HAP-1 (cell line): ENCODE measurements around the gene POC1A.

Experiments
- DNase-seq, 2 experiments: peaks; one replicate each; pipeline ENCODE4 v3.0.0-alpha.2; 2016 to 2020; ENCODE audit warnings: low spot score in 2 of 2
- H3K27me3 ChIP-seq: fragments of 250-450 bp; sonication (Bioruptor Pico); 2 replicates; pipeline ENCODE4 v1.5.1; 2020; ENCODE audit warnings: low read depth, mild to moderate bottlenecking, moderate library complexity
- H3K36me3 ChIP-seq: fragments of 250-450 bp; sonication (Bioruptor Pico); replicated peaks from 2 replicates; pipeline ENCODE4 v1.5.1; 2020; ENCODE audit warnings: mild to moderate bottlenecking
- H3K4me1 ChIP-seq: fragments of 250-450 bp; sonication (Bioruptor Pico); 2 replicates; pipeline ENCODE4 v1.5.1; 2020; ENCODE audit warnings: mild to moderate bottlenecking
- H3K4me3 ChIP-seq: fragments of 250-450 bp; sonication (Bioruptor Pico); 2 replicates; pipeline ENCODE4 v1.5.1; 2020; ENCODE audit warnings: mild to moderate bottlenecking, moderate library complexity
- H3K9me3 ChIP-seq: fragments of 250-450 bp; sonication (Bioruptor Pico); 2 replicates; pipeline ENCODE4 v1.5.1; 2020; ENCODE audit warnings: mild to moderate bottlenecking, moderate library complexity
- in situ Hi-C: fragments of 300-500 bp; cut with MboI; formaldehyde crosslinking; loops from 3 replicates; pipeline ENCODE4 v1.14.3; 2020; ENCODE audit warnings: low sequenced_read_pairs, inconsistent platforms, mixed read lengths

Gene POC1A

DNA sequence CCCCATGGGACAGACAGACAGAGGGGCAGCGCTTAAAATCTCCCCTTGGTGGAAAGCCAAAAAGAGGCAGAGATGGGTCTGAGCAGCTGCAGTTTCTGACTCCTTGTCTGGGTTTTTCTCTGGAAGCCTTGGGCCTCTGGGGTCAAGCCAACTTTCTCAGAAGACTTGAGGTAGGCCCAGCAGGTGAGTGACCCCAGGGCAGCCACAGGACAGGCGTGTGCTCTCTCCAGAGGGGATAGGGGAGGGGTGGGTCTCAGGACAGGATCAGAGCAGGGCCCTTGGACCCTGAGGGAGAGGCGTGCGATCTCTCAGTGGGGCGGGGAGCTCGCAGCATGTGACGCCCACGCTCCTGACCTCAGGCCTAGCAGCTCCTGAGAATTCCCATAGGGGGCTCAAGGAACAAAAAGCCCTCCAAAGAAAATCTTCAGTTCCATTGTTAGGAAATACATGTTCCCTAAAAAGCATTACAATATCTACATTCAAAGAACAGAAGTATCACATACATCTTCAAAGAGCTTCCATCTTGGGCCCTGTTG lies 63.2 kb downstream of the POC1A start:
- Histone ChIP-seq H3K4me1 (no peaks in the 10 kb centered on the region), H3K27me3 (no peaks in the 10 kb centered on the region), H3K9me3 (no peaks in the 10 kb centered on the region), H3K36me3 (peaks cover 21% of the 10 kb centered on the region), H3K4me3 (no peak overlapping the region)
- DNase-seq, result peak in 1 of 2 experiments; percentile 27
- in situ Hi-C loops, result no loop called here

DNA sequence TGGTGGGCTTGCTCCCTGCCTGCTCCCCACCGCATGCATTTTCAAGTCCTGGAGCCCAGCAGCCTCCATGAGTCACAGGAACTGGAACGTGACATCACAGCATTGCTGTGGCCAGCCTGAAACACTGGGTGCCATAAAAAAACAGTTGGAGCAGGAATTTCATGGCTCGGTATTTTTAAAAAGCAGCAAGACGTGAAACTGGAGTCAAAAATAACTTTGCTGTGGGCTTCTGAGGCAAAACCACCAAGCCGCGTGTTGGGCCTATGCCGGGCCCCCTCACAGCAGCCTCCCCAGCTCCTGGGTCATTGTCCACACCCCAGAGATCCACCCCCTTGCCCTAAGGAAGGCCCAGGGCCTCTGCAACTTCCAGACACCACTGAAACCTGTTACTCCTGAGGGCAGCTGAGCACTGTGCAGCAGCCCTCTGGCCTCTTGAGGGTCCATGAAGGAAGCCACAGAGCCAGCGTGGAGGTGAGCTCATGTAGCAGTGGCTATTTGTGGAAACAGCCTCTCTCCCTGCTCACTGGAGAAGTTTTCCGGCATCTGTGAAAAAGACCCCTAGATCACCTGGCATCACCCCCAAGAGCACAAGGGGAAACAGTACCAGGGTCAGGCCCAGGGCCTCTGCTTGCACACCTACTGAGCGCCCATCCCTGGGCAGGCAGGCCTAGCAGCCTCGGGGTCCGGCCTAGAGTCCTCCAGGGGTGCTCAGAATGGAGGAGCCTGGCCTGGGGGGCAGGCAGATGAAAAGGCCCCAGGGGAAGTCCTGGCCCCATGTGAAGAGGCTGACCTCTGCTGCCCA lies 63.9 kb downstream of the POC1A start:
- in situ Hi-C loops, result no loop called here
- H3K36me3 ChIP-seq, result peaks cover 19% of the 10 kb centered on the region
- no peak overlapping the region for H3K4me3 ChIP-seq
- H3K9me3 ChIP-seq, result no peaks in the 10 kb centered on the region
- H3K4me1 ChIP-seq, result no peaks in the 10 kb centered on the region
- no peak for DNase-seq
- no peaks in the 10 kb centered on the region for H3K27me3 ChIP-seq

DNA sequence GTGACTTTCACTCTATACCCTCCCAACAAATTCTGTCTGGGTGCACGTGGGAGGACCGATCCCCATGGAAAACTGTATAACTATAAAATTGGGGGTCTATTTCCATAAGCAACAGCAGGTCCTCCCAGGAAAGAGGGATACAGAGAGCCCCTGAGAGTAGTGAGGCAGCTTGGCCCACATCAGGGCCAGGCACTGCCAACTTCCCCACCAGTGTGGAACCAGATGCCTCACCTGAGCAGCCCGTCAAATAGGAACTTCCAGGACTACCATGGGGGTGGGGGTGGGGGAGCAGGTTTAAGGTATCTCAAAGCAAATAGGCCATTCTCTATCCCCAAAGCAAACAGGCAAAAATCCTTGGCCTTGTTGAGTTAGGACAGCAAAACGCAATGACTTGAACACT lies 64.5 kb downstream of the POC1A start:
- no peaks in the 10 kb centered on the region for H3K9me3 ChIP-seq
- H3K4me1 ChIP-seq, result no peaks in the 10 kb centered on the region
- in situ Hi-C loops, result no loop called here
- H3K36me3 ChIP-seq, result peaks cover 13% of the 10 kb centered on the region
- no peak for DNase-seq
- no peak overlapping the region for H3K4me3 ChIP-seq
- H3K27me3 ChIP-seq, result no peaks in the 10 kb centered on the region

DNA sequence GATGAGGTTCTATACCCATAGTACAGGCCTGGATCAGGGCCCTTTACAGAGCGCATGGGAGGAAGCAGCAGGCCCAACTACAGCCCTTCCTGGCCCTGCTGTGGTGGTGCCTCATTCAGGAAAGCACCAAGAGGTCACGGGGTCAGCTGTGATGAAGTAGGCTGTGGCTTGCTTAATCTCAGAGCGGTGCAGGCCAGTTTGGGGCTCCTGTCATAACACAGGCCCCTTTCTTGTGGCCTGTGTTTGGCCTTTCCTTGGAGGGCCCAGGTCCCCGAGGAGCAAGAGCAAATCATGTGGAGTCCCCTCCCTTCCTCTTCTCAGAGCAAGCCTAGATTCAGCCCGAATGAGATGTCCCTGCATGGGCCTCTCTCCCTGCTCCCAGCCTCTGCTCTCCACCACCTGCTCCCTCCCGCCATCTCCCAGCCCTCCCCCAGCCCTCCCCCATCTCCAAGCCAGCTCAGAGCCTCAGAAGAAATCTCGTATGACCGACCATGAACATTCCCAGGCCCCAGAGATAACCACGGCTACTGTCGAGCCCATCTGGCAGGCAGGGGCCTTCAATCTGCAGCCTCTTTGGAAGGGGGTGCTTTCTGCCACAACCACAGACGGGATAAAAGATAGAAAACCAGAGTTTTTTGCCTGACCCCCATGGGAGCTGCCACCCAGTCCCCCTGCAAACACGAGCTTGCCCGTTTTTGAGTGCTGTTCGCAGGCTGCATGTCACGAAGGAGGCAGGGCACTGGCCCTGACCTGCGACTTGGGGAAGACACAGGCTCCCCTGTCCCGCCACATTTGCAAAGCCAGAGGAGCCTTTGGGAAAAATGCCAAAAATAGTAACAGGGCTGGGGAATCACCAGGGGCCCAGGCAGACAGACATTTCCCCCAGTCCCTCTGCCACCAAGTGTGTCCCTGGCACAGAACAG lies 65.5 kb downstream of the POC1A start:
- no peak for DNase-seq
- H3K9me3 ChIP-seq, result no peaks in the 10 kb centered on the region
- H3K4me1 ChIP-seq, result no peaks in the 10 kb centered on the region
- H3K27me3 ChIP-seq, result no peaks in the 10 kb centered on the region
- in situ Hi-C loops, result no loop called here
- H3K4me3 ChIP-seq, result no peak overlapping the region
- H3K36me3 ChIP-seq, result peaks cover 7% of the 10 kb centered on the region

DNA sequence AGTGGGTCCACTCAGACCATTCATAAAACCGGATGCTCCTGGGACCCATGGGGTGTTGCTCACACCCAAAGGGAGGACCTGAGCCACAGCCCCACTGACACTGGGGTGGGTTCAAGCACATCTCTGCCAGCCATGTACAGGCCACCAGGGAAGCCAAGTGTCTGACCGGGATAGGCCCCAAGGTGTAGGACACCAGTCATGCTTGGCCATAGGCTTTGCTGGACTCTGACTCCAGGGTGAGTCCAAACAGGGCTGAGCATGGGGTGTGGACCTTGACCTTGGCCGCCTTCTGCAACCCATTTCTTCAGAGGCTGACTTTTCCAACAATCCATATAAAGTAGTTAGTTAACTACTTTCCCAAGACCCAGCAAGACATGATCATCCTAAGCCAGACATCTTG lies 66.5 kb downstream of the POC1A start:
- Histone ChIP-seq H3K4me1 (no peaks in the 10 kb centered on the region), H3K27me3 (no peaks in the 10 kb centered on the region), H3K36me3 (peaks cover 5% of the 10 kb centered on the region; the same call in 1 of the 2 replicates), H3K4me3 (no peak overlapping the region), H3K9me3 (no peaks in the 10 kb centered on the region)
- in situ Hi-C loops, result no loop called here
- DNase-seq, result no peak

DNA sequence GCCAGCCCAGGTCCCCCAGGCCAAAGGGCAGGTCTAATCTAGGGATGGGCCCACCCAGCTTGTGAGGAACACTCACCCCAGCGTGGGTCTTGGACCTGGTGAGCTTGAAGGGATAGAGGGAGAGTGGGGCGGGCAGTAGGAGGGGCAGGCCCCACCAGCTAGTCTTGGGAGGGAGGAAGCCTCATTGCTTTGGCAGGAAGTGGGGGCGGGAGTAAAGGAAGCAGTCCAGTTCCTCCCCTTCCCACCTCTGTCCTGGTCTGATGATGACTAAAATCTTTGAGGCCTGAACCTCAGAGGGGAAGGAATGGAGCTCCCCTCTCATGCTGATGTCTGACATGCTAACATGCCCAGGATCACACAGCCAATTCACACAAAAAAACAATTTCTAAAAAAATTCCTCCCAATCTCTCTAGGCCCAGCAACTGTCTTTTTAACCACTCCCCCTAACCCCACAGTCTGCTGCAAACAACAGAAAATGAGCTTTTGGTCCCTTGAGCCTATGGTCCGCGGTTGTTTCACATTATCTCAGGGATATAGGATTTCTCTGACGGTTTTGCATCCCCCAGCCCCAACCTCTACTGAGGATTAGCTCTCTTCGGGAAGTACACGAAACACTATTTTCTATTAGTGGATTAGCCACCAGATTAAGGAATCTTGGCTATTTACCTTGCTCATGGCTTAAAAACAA lies 67.1 kb downstream of the POC1A start:
- Histone ChIP-seq H3K27me3 (no peaks in the 10 kb centered on the region), H3K9me3 (no peaks in the 10 kb centered on the region), H3K36me3 (peaks cover 4% of the 10 kb centered on the region; the same call in 1 of the 2 replicates), H3K4me1 (no peaks in the 10 kb centered on the region), H3K4me3 (no peak overlapping the region)
- DNase-seq, result no peak
- in situ Hi-C loops, result no loop called here

DNA sequence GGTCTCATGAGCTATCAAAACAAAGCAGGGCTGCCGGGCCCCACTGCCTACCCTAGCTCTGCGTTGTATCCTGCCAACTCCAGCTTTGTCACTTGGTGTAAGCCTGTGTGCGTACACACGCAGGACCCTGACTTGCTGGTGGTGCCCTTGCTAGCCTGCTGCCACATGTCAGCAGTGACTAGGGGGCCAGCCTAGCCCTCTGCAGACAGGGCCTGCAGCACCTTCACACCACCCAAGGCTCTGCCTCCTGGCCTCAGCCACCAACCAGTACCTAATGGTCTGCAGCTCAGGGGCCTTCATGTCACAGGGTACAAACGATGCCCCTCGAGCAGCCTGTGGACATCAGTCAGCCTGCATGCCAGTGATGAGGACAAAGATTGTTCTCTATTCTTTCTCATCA lies 67.8 kb downstream of the POC1A start:
- no peaks in the 10 kb centered on the region; the same call in 1 of the 2 replicates for H3K36me3 ChIP-seq
- no peaks in the 10 kb centered on the region for H3K27me3 ChIP-seq
- no peak overlapping the region for H3K4me3 ChIP-seq
- H3K9me3 ChIP-seq, result no peaks in the 10 kb centered on the region
- no peak for DNase-seq
- in situ Hi-C loops, result no loop called here
- H3K4me1 ChIP-seq, result no peaks in the 10 kb centered on the region

DNA sequence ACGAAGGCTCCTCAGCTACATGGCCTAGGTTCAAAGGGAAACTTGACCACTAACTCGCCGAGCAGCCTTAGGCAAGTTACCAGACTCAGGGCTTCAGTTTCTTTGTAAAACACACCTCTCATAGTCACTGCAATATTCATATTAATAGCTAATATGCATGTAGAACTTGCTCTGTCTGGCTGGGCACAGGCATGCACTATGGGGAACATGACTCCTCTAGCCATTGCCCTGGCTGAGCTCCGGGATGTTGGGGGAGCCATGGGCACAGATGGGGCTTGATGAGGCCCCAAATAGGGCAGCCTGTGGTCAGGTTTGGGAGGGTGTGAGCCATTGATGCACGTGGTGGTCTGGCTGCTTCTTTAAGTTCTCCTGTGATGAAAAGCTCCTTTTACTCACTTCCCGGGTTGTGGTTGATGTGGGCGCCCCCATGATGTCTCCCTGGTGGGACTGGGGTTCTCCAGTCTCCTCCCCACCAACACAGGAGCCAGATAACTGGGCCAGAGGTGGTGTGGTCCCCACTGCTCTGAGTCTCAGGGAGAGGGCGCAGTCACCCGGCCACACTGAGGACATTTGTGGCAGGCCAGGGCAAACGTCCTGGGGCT lies 68.4 kb downstream of the POC1A start:
- in situ Hi-C loops, result no loop called here
- DNase-seq, result no peak
- Histone ChIP-seq H3K4me3 (no peak overlapping the region), H3K4me1 (no peaks in the 10 kb centered on the region), H3K36me3 (no peaks in the 10 kb centered on the region), H3K27me3 (no peaks in the 10 kb centered on the region), H3K9me3 (no peaks in the 10 kb centered on the region)

DNA sequence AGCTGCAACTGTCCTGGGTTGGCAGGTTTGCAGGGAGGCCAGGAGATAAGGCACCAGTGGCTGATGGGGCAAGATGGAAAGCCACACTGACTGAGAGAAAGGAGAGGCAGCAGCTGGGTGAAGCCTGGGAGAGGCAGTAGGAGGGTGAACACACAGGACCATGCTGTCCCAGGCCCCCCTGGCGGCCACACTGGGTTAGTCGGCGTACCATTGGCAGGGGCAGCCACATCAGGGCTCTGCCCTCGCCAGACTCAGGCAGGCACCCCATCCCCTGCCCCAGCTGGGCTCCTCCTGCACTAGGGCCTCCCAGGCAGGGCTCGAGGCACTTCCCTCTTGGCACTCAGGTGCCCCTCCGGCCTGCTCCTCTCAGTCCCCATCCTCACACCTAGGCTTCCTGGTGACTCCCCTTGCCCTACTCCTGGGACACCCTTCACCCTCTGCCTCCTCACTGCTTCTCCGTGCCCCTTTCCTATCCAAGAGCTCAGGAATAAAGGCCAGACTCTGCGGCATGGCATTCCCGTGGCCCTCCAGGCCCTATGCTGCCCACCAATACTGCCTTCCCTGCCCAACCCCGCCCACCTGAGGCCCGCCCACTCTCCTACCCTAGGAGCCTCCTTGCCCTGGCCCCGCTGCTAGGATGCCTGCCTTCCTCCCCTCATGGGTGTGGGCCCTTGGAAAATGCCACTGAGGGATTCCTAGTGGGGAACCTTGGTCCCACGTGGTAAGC lies 69.1 kb downstream of the POC1A start:
- in situ Hi-C loops, result no loop called here
- Histone ChIP-seq H3K36me3 (no peaks in the 10 kb centered on the region), H3K9me3 (no peaks in the 10 kb centered on the region), H3K4me3 (no peak overlapping the region), H3K4me1 (no peaks in the 10 kb centered on the region), H3K27me3 (no peaks in the 10 kb centered on the region)
- no peak for DNase-seq

DNA sequence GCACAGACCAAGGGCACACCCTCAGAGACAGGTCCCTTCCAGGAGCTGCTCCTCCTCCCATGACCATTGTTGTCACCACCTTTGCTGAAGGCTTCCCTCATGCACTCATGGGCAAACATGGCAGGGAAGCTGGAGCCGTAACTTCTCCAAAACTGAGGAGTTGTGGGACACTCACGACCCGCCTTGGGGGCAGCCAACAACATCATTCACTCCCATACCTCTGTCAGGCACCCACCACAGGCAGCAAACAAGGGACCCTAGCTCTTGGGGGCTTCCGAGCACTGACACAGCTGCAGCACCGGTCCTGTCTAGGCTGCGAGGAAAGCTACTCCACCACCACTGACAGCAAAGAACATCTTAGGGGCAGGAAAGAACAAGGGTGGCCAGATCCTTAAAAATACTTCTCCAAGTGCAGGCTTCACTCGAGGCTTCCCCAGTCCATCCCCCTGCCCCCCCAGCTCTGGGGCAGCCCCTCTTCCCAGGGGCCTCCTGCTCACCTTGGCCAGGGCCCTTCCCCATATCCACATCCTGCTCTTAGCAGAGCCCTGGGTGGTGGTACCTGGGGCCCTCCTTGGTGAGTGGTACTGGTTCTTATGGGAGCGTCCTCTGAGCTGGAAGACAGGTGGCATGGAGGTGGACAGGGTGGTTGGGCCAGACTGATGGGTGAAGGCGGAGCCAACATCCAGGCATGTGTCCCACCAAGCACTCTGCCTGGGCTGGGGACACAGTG lies 69.8 kb downstream of the POC1A start:
- DNase-seq, result no peak
- H3K27me3 ChIP-seq, result no peaks in the 10 kb centered on the region
- in situ Hi-C loops, result no loop called here
- no peak overlapping the region for H3K4me3 ChIP-seq
- H3K36me3 ChIP-seq, result no peaks in the 10 kb centered on the region
- no peaks in the 10 kb centered on the region for H3K9me3 ChIP-seq
- H3K4me1 ChIP-seq, result no peaks in the 10 kb centered on the region

DNA sequence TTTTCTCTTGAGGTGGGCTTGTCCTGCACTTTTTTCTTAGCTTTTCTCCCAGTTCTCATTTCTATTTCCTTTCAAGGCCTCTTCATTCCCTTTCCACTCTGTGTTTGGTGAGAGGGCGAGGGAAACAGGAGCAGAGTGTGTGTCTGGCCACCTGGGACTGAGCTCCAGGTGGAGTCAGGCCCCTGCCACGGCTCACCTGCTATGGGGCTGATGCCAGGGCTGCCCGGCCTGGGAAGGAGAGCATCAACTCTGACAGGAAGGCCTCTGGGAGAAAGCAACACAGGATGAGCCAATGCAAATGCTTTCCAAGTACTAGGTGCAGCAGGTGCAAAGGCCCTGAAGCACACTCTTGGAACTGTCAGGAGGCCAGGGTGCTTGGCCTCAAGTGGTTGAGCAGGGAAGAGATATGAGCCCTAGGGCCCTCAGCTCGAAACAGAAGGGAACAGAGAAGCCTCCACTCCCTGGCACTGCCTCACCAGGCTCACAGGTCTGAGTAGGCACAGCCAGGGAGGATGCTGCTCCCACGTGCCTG lies 70.6 kb downstream of the POC1A start:
- H3K4me1 ChIP-seq, result no peaks in the 10 kb centered on the region
- no peak overlapping the region for H3K4me3 ChIP-seq
- no peaks in the 10 kb centered on the region for H3K27me3 ChIP-seq
- no peak for DNase-seq
- no peaks in the 10 kb centered on the region; the same call in 1 of the 2 replicates for H3K36me3 ChIP-seq
- H3K9me3 ChIP-seq, result no peaks in the 10 kb centered on the region
- in situ Hi-C loops, result no loop called here

DNA sequence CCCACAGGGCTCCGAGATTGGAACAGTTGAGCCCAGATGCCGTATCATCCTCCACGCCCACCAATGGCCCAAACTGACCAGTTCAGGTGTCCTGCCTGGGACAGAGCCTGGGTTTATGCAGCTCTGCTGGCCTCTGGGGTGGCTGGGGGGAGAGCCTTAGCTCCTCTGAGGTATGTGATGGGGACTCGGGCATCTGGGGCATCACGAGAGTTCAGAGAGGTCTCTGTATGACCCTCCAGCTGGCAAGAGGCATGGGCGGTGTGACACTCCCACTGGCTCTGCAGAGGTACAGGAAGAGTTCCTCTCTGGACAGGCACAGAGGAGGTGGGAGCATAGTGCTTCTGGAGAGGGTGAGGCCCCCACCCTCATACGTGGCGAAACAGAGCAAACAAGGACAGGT lies 71.3 kb downstream of the POC1A start:
- H3K27me3 ChIP-seq, result no peaks in the 10 kb centered on the region
- H3K9me3 ChIP-seq, result no peaks in the 10 kb centered on the region
- no peaks in the 10 kb centered on the region; the same call in 1 of the 2 replicates for H3K36me3 ChIP-seq
- in situ Hi-C loops, result no loop called here
- no peak for DNase-seq
- H3K4me1 ChIP-seq, result no peaks in the 10 kb centered on the region
- H3K4me3 ChIP-seq, result no peak overlapping the region
